ENCODE results near the gene PTK6.

DNA sequence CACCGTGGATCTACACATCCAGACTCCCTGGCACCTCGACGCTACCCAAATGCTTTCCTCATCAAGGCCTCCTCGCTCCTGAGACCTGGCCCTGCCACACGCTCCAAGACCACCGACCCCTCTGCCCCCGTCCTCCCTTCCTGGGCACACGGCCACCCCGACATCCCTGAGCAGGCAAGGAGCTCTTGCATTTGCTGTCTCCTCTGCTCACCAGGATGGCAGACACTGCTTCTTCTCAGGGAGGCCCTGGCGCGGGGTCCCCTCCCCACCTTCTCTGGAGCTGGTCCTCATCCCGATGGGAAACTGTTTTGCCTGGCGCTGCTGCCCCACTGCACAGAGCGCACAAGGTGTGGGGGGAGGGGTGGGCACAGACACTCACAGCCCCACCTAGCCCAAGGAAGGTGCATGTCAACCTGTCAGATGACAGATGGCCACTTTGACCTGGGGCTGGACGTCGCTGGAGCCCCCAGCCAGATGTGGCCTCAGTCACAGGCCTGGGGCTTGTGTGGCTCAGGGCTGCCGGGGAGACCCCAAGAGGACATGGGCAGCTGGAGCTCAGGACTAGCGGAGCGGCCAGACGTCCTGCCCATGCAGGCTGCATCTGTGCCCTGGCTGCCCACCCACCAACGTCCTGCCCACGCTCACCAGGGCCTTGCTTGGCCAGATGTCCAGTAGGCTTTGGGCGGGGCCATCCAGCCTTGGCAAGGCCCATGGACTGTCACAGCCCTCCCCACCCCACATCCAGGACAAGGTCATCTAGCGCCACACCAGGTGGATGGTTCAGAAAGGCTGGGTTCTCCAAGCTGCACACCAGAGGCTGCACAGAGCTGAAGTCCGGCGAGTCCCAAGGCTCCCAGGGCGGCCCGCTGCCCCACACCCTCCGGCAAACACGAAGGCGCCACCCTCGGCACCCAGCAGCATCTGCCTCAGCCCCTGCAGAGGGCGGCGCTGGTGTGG lies 58.6 kb downstream of the PTK6 start:
- TF ChIP-seq, protein P1, sequence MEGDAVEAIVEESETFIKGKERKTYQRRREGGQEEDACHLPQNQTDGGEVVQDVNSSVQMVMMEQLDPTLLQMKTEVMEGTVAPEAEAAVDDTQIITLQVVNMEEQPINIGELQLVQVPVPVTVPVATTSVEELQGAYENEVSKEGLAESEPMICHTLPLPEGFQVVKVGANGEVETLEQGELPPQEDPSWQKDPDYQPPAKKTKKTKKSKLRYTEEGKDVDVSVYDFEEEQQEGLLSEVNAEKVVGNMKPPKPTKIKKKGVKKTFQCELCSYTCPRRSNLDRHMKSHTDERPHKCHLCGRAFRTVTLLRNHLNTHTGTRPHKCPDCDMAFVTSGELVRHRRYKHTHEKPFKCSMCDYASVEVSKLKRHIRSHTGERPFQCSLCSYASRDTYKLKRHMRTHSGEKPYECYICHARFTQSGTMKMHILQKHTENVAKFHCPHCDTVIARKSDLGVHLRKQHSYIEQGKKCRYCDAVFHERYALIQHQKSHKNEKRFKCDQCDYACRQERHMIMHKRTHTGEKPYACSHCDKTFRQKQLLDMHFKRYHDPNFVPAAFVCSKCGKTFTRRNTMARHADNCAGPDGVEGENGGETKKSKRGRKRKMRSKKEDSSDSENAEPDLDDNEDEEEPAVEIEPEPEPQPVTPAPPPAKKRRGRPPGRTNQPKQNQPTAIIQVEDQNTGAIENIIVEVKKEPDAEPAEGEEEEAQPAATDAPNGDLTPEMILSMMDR (IDR thresholded peaks at IDR 0.05): no peak
- no peak for TF ChIP-seq POLR2A (IDR thresholded peaks at IDR 0.05)
